HEK293 (cell line): Measurements from ENCODE around the gene SSBP3.

Experiments used
- CTCF ChIA-PET: fragments of 350-600 bp; formaldehyde crosslinking; extraction: SDS; loops from one replicate; lab custom pipeline; 2021; ENCODE audit warnings: antibody characterized with exemption; lab: Yijun Ruan, JAX
- POLR2A ChIA-PET: fragments of 300-600 bp; formaldehyde crosslinking; extraction: SDS; loops from one replicate; lab custom pipeline; 2020; ENCODE audit warnings: antibody characterized with exemption, inconsistent platforms; lab: Yijun Ruan, JAX
- H3K27ac ChIP-seq: fragments of 200-500 bp; sonication (Bioruptor generic); 2 replicates; pipeline ENCODE4 v1.5.1; 2014; ENCODE audit warnings: low read depth, low read length, control low read depth, inconsistent platforms; ENCODE audit errors: extremely low read depth
- H3K36me3 ChIP-seq, 2 experiments: fragments of 200-500 bp in 1 of 2; sonication (Bioruptor generic) in 1 of 2; 1 replicate in 1 of 2; 2 replicates in 1 of 2; pipeline ENCODE4 v1.5.1; 2014 to 2017; ENCODE audit warnings: inconsistent platforms in 2 of 2, low read length in 2 of 2; ENCODE audit not compliant: control insufficient read depth in 2 of 2, insufficient read depth in 1 of 2
- H3K4me1 ChIP-seq: fragments of 200-500 bp; sonication (Bioruptor generic); 2 replicates; pipeline ENCODE4 v1.5.1; 2014; ENCODE audit warnings: mild to moderate bottlenecking, low read length, inconsistent platforms; ENCODE audit not compliant: control insufficient read depth, insufficient read depth
- H3K4me3 ChIP-seq: 2 replicates; pipeline ENCODE4 v1.5.1; 2011; ENCODE audit warnings: low read depth, mild to moderate bottlenecking, control low read depth, low read length, moderate library complexity
- H3K9me3 ChIP-seq: fragments of 200-500 bp; sonication (Bioruptor generic); 2 replicates; pipeline ENCODE4 v1.5.1; 2014; ENCODE audit warnings: low read depth, low read length, inconsistent platforms; ENCODE audit not compliant: control insufficient read depth, insufficient read depth
- GFI1B ChIP-seq: fragments of 450-650 bp; formaldehyde crosslinking; IDR thresholded peaks from 2 replicates; pipeline ENCODE4 v1.5.1; 2016; ENCODE audit warnings: missing biosample characterization, missing genetic modification characterization
- KLF1 ChIP-seq: fragments of 450-650 bp; formaldehyde crosslinking; IDR thresholded peaks from 2 replicates; pipeline ENCODE4 v1.5.1; 2016; ENCODE audit warnings: missing biosample characterization, missing genetic modification characterization
- OSR2 ChIP-seq: fragments of 450-650 bp; formaldehyde crosslinking; IDR thresholded peaks from 2 replicates; pipeline ENCODE4 v1.5.1; 2016; ENCODE audit warnings: missing biosample characterization, missing genetic modification characterization
- SETDB1 ChIP-seq: IDR thresholded peaks from one replicate; pipeline ENCODE4 v1.6.1; 2017; ENCODE audit warnings: mild to moderate bottlenecking, low read length, moderate library complexity, mixed read lengths; ENCODE audit not compliant: insufficient read length
- ZBTB1 ChIP-seq: fragments of 450-650 bp; formaldehyde crosslinking; IDR thresholded peaks from 2 replicates; pipeline ENCODE4 v1.5.1; 2016; ENCODE audit warnings: missing biosample characterization, missing genetic modification characterization
- ZNF114 ChIP-seq: fragments of 450-650 bp; formaldehyde crosslinking; IDR thresholded peaks from 2 replicates; pipeline ENCODE4 v1.5.0; 2017; ENCODE audit warnings: missing biosample characterization, missing genetic modification characterization
- ZNF157 ChIP-seq: fragments of 450-650 bp; formaldehyde crosslinking; IDR thresholded peaks from 2 replicates; pipeline ENCODE4 v1.5.1; 2016; ENCODE audit warnings: missing biosample characterization, missing genetic modification characterization
- ZNF239 ChIP-seq: fragments of 450-650 bp; formaldehyde crosslinking; IDR thresholded peaks from 2 replicates; pipeline ENCODE4 v1.5.1; 2016; ENCODE audit warnings: missing biosample characterization, missing genetic modification characterization
- ZNF24 ChIP-seq: fragments of 450-650 bp; formaldehyde crosslinking; IDR thresholded peaks from 2 replicates; pipeline ENCODE4 v1.5.1; 2016; ENCODE audit warnings: missing biosample characterization, missing genetic modification characterization
- ZNF394 ChIP-seq: fragments of 450-650 bp; formaldehyde crosslinking; IDR thresholded peaks from 2 replicates; pipeline ENCODE4 v1.5.1; 2016; ENCODE audit warnings: missing biosample characterization, missing genetic modification characterization, mild to moderate bottlenecking, moderate library complexity, borderline replicate concordance
- ZNF404 ChIP-seq: fragments of 450-650 bp; formaldehyde crosslinking; IDR thresholded peaks from 2 replicates; pipeline ENCODE4 v1.5.1; 2017; ENCODE audit warnings: missing biosample characterization, missing genetic modification characterization
- ZNF48 ChIP-seq: fragments of 450-650 bp; formaldehyde crosslinking; IDR thresholded peaks from 2 replicates; pipeline ENCODE4 v1.5.1; 2016; ENCODE audit warnings: missing biosample characterization, missing genetic modification characterization
- ZNF514 ChIP-seq: fragments of 450-650 bp; formaldehyde crosslinking; IDR thresholded peaks from 2 replicates; pipeline ENCODE4 v1.5.1; 2016; ENCODE audit warnings: missing biosample characterization, missing genetic modification characterization
- ZNF548 ChIP-seq: fragments of 450-650 bp; formaldehyde crosslinking; IDR thresholded peaks from 2 replicates; pipeline ENCODE4 v1.5.1; 2016; ENCODE audit warnings: missing biosample characterization, missing genetic modification characterization
- ZNF626 ChIP-seq: fragments of 450-650 bp; sonication (Bioruptor Pico); formaldehyde crosslinking; IDR thresholded peaks from 2 replicates; pipeline ENCODE4 v1.5.1; 2018; ENCODE audit warnings: missing biosample characterization, missing genetic modification characterization, inconsistent platforms
- ZNF658 ChIP-seq: fragments of 450-650 bp; formaldehyde crosslinking; IDR thresholded peaks from 2 replicates; pipeline ENCODE4; 2016; ENCODE audit warnings: missing biosample characterization, missing genetic modification characterization
- ZNF701 ChIP-seq: fragments of 450-650 bp; formaldehyde crosslinking; IDR thresholded peaks from 2 replicates; pipeline ENCODE4 v1.5.1; 2016; ENCODE audit warnings: missing biosample characterization, missing genetic modification characterization
- ZNF837 ChIP-seq: fragments of 450-650 bp; formaldehyde crosslinking; IDR thresholded peaks from 2 replicates; pipeline ENCODE4 v1.5.1; 2016; ENCODE audit warnings: missing biosample characterization, missing genetic modification characterization
- TF ChIP-seq, protein P1 (sequence below): fragments of 450-650 bp; IDR thresholded peaks from 2 replicates; pipeline ENCODE4 v1.5.1; 2018; ENCODE audit warnings: missing biosample characterization, mild to moderate bottlenecking, missing genetic modification characterization
- TF ChIP-seq, protein P2 (sequence below): fragments of 450-650 bp; formaldehyde crosslinking; IDR thresholded peaks from 2 replicates; pipeline ENCODE4 v1.5.1; 2016; ENCODE audit warnings: missing biosample characterization, missing genetic modification characterization
- TF ChIP-seq, protein P3 (sequence below): fragments of 450-650 bp; formaldehyde crosslinking; IDR thresholded peaks from 2 replicates; pipeline ENCODE4 v1.5.1; 2016; ENCODE audit warnings: missing biosample characterization, missing genetic modification characterization
- TF ChIP-seq, protein P4 (sequence below): fragments of 450-650 bp; formaldehyde crosslinking; conservative IDR thresholded peaks from 2 replicates; pipeline ENCODE4 v1.5.1; 2016; ENCODE audit warnings: low read depth, missing biosample characterization, missing genetic modification characterization
- TF ChIP-seq, protein P5 (sequence below): fragments of 450-650 bp; formaldehyde crosslinking; IDR thresholded peaks from 2 replicates; pipeline ENCODE4 v1.5.1; 2016; ENCODE audit warnings: missing biosample characterization, missing genetic modification characterization
- TF ChIP-seq, protein P6 (sequence below): fragments of 450-650 bp; formaldehyde crosslinking; IDR thresholded peaks from 2 replicates; pipeline ENCODE4; 2016; ENCODE audit warnings: missing biosample characterization, missing genetic modification characterization

Gene SSBP3

DNA sequence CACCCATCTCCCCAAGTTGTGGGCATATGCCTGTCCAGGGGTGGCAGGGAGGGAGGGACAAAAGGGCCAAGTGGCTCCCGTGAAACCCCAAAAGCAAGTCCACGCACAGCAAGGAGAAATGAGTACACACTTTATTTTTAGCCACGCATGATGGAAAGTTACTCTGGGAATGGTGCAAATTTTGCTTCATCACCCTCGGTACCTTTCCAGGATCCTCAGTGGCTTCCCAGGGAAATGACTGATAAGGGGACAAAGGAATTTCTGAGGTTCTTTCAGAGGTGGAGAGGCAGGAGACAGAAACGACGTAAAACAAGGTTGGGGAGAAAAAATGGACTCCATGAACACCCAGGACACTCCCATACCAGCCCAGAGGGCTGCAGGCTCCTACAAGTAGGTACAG, 65.8 kb downstream of the SSBP3 start (continued):
- TF ChIP-seq ZNF837 (tag by site-specific recombination): no peak
- no peak for TF ChIP-seq KLF1 (tag by site-specific recombination)
- TF ChIP-seq ZNF114 (tag by site-specific recombination): no peak
- TF ChIP-seq ZNF514 (tag by site-specific recombination): no peak
- TF ChIP-seq ZNF626 (tag by site-specific recombination): no peak
- TF ChIP-seq GFI1B (tag by site-specific recombination): no peak
- TF ChIP-seq, protein P1, sequence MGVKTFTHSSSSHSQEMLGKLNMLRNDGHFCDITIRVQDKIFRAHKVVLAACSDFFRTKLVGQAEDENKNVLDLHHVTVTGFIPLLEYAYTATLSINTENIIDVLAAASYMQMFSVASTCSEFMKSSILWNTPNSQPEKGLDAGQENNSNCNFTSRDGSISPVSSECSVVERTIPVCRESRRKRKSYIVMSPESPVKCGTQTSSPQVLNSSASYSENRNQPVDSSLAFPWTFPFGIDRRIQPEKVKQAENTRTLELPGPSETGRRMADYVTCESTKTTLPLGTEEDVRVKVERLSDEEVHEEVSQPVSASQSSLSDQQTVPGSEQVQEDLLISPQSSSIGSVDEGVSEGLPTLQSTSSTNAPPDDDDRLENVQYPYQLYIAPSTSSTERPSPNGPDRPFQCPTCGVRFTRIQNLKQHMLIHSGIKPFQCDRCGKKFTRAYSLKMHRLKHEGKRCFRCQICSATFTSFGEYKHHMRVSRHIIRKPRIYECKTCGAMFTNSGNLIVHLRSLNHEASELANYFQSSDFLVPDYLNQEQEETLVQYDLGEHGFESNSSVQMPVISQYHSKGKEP: no peak
- no peak for TF ChIP-seq SETDB1

DNA sequence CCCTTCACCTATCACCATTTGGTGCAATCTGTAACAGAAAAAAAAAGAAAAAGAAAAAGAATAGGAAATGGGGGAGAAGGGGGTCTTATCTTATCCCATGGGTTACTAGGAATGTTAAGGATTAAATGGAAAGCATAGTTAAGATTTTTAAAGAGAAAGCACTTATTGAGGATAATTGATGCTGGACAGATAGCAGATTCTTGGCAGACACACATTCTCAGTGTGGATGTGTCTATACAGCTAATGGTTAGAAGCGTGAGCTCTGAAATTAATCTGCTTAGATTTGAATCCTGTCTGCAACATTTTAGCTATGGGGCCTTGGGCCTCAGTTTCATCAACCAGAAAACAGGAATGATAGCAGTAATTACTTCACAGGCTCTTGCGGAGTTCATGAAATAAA, 67.1 kb downstream of the SSBP3 start:
- no peaks in the 10 kb centered on the region for H3K9me3 ChIP-seq
- CTCF ChIA-PET: no interaction called here
- no peak overlapping the region for H3K4me3 ChIP-seq
- H3K27ac ChIP-seq: no peak overlapping the region
- POLR2A ChIA-PET: no interaction called here
- no peaks in the 10 kb centered on the region for H3K36me3 ChIP-seq
- TF ChIP-seq ZNF658 (no peak), ZNF548 (tag by site-specific recombination) (no peak), ZNF701 (tag by site-specific recombination) (no peak), ZNF404 (no peak), ZNF394 (no peak), OSR2 (tag by site-specific recombination) (no peak), ZNF24 (tag by site-specific recombination) (no peak), ZBTB1 (tag by site-specific recombination) (no peak)
- TF ChIP-seq, protein P2, sequence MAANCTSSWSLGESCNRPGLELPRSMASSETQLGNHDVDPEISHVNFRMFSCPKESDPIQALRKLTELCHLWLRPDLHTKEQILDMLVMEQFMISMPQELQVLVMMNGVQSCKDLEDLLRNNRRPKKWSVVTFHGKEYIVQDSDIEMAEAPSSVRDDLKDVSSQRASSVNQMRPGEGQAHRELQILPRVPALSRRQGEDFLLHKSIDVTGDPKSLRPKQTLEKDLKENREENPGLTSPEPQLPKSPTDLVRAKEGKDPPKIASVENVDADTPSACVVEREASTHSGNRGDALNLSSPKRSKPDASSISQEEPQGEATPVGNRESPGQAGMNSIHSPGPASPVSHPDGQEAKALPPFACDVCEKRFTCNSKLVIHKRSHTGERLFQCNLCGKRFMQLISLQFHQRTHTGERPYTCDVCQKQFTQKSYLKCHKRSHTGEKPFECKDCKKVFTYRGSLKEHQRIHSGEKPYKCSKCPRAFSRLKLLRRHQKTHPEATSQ: no peak
- no peaks in the 10 kb centered on the region for H3K4me1 ChIP-seq

DNA sequence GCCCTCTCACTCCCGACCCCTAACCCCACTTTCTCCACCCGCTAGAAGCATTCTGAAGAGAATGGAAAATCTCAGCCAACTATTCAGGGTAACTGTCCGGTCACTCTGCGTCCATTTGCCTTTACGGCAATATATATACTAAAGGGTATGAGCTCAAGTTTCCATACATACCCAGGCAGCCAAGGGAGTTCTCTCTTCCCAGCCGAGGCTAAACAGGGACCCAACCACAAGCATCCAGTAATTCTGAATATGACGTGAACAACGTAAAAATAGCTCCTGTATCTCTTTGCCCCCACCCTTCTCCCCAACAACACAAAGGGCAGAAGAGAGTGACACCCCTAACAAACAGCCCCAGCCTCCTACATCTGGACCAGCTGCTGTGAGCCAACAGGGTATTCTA, 67.7 kb downstream of the SSBP3 start:
- H3K4me1 ChIP-seq: no peaks in the 10 kb centered on the region
- H3K27ac ChIP-seq: no peak overlapping the region
- ChIA-PET CTCF (no interaction called here), POLR2A (no interaction called here)
- no peaks in the 10 kb centered on the region for H3K36me3 ChIP-seq
- no peak overlapping the region for H3K4me3 ChIP-seq
- H3K9me3 ChIP-seq: no peaks in the 10 kb centered on the region
- TF ChIP-seq, protein P3, sequence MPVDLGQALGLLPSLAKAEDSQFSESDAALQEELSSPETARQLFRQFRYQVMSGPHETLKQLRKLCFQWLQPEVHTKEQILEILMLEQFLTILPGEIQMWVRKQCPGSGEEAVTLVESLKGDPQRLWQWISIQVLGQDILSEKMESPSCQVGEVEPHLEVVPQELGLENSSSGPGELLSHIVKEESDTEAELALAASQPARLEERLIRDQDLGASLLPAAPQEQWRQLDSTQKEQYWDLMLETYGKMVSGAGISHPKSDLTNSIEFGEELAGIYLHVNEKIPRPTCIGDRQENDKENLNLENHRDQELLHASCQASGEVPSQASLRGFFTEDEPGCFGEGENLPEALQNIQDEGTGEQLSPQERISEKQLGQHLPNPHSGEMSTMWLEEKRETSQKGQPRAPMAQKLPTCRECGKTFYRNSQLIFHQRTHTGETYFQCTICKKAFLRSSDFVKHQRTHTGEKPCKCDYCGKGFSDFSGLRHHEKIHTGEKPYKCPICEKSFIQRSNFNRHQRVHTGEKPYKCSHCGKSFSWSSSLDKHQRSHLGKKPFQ (tag by site-specific recombination): no peak
- no peak for TF ChIP-seq ZNF48 (tag by site-specific recombination)
- TF ChIP-seq, protein P4, sequence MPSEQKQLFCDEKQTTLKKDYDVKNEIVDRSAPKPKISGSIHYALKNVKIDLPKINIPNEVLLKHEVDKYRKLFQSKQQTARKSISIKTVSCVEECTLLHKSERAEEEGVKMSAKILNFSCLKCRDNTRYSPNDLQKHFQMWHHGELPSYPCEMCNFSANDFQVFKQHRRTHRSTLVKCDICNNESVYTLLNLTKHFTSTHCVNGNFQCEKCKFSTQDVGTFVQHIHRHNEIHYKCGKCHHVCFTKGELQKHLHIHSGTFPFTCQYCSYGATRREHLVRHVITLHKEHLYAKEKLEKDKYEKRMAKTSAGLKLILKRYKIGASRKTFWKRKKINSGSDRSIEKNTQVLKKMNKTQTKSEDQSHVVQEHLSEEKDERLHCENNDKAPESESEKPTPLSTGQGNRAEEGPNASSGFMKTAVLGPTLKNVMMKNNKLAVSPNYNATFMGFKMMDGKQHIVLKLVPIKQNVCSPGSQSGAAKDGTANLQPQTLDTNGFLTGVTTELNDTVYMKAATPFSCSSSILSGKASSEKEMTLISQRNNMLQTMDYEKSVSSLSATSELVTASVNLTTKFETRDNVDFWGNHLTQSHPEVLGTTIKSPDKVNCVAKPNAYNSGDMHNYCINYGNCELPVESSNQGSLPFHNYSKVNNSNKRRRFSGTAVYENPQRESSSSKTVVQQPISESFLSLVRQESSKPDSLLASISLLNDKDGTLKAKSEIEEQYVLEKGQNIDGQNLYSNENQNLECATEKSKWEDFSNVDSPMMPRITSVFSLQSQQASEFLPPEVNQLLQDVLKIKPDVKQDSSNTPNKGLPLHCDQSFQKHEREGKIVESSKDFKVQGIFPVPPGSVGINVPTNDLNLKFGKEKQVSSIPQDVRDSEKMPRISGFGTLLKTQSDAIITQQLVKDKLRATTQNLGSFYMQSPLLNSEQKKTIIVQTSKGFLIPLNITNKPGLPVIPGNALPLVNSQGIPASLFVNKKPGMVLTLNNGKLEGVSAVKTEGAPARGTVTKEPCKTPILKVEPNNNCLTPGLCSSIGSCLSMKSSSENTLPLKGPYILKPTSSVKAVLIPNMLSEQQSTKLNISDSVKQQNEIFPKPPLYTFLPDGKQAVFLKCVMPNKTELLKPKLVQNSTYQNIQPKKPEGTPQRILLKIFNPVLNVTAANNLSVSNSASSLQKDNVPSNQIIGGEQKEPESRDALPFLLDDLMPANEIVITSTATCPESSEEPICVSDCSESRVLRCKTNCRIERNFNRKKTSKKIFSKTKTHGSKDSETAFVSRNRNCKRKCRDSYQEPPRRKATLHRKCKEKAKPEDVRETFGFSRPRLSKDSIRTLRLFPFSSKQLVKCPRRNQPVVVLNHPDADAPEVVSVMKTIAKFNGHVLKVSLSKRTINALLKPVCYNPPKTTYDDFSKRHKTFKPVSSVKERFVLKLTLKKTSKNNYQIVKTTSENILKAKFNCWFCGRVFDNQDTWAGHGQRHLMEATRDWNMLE (tag by site-specific recombination): no peak
- TF ChIP-seq, protein P5, sequence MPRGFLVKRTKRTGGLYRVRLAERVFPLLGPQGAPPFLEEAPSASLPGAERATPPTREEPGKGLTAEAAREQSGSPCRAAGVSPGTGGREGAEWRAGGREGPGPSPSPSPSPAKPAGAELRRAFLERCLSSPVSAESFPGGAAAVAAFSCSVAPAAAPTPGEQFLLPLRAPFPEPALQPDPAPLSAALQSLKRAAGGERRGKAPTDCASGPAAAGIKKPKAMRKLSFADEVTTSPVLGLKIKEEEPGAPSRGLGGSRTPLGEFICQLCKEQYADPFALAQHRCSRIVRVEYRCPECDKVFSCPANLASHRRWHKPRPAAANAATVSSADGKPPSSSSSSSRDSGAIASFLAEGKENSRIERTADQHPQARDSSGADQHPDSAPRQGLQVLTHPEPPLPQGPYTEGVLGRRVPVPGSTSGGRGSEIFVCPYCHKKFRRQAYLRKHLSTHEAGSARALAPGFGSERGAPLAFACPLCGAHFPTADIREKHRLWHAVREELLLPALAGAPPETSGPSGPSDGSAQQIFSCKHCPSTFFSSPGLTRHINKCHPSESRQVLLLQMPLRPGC: no peak
- TF ChIP-seq, protein P6, sequence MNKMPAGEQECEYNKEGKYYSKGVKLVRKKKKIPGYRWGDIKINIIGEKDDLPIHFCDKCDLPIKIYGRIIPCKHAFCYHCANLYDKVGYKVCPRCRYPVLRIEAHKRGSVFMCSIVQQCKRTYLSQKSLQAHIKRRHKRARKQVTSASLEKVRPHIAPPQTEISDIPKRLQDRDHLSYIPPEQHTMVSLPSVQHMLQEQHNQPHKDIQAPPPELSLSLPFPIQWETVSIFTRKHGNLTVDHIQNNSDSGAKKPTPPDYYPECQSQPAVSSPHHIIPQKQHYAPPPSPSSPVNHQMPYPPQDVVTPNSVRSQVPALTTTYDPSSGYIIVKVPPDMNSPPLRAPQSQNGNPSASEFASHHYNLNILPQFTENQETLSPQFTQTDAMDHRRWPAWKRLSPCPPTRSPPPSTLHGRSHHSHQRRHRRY: no peak
- TF ChIP-seq ZNF239 (tag by site-specific recombination): no peak
- TF ChIP-seq ZNF157 (tag by site-specific recombination): no peak
